NCI-H1930 (cell line): Measurements from ENCODE around the gene CROCC2.

Experiments used
- DNase-seq, 2 experiments: peaks; one replicate each; lab custom pipeline; 2025; lab: John Stamatoyannopoulos, UW

Gene CROCC2

DNA sequence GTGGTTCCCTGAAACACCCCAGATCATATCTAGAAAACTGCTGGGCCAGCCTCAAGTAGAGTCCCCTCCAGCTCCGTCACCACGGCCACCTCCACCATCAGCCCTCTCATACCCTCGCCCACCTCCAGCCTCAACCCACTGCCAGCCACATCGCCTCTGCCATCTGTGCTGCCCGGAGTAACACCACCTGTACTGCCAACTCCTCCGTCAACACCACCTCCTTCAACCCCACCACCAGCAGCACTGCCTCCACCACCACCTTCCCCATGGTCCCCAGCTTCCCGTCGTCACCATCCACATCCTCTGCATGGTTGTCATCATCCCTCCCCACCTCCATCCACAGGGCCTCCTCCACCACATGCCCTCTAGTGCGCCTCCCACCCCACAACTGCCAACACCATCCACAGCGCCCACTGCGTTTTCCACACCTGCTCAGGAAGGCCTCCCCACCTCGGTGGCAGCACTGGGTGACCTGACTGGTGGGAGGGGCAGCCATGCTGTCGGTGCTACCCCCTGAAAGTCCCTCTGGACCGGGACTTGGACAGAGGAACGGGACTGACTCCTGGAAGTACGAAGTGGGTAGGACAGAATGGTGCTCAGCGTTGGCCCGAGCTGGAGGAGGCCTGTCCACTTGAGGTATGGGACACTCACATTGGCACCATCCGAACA lies 93.9 kb downstream of the CROCC2 start:
- DNase-seq: no peak

- no peak for DNase-seq
Observed at GRCh38 chr2:241000831-241001321, 94.7 kb downstream of the CROCC2 start.

GRCh38 chr2:241001413-241002274 lies 95.5 kb downstream of the CROCC2 start:
- no peak for DNase-seq

DNA sequence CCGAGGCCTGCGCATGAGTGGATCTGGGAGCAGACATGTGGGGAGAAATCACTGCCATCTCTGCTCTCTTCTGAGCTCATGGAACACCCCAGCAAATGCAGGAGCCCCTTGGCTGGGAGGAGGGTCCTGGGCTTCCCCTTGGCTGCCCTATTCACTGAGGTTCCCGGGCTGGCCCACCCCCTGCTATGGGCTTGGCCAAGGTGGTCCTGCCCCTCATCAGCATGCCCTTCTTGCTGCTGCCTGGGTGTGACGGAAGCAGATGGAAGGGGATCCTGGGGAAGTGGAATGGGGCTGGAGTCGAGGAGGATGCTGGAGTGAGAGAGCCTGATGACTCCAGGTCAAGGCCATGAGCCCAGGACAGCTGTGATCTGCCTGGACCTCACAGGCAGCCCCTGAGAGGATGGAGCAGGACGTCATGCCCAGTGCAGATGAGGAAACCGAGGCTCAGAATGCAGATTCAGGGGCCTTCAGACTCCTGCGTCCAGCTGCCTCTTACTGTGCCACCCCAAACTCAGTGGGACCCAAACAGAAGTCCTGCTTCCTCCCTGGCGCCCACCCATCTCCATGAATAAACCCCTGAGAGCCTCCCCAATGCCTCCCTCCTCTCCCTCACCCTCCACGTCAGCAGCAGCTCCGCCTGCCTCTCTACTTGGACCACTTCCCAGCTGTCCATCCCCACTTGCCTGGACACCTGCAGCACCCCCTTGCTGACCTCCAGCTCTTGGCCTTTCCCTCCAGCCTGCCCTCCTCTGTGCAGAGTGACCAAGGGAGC lies 96.3 kb downstream of the CROCC2 start:
- no peak for DNase-seq

- DNase-seq: no peak
Observed at GRCh38 chr2:241003047-241003360, 96.9 kb downstream of the CROCC2 start.

GRCh38 chr2:241003369-241003768 lies 97.2 kb downstream of the CROCC2 start:
- DNase-seq: no peak

- DNase-seq: no peak
Observed at GRCh38 chr2:241003830-241004564, 97.9 kb downstream of the CROCC2 start.

- no peak for DNase-seq
Observed at GRCh38 chr2:241005569-241005968, 99.4 kb downstream of the CROCC2 start.

GRCh38 chr2:241006412-241006811 lies 100.3 kb downstream of the CROCC2 start:
- DNase-seq: no peak

- no peak for DNase-seq
Observed at GRCh38 chr2:241007111-241007510, 101.0 kb downstream of the CROCC2 start.

GRCh38 chr2:241007880-241008710 lies 102.0 kb downstream of the CROCC2 start:
- no peak for DNase-seq

- no peak for DNase-seq
Observed at GRCh38 chr2:241008711-241009121, 102.6 kb downstream of the CROCC2 start.

DNA sequence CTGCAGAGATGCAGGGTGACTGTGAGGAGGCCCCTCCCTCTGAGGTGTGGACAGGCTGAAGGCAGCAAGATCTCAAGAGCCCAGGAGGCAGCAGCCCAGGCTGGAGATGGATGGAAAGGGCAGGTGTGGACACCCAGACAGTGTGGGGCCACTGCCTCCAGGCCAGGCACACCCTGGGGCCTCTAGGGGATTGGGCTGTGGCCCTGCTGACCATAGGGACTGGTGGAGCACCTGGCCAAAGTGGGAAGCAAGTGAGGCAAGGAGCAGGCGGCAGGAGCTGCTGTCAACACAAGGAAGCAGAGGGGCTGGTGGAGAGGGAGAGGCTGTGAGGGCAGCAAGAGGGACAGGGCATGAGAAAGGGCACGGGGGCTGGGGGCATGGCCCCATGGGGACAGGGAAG lies 103.1 kb downstream of the CROCC2 start:
- DNase-seq: no peak

DNA sequence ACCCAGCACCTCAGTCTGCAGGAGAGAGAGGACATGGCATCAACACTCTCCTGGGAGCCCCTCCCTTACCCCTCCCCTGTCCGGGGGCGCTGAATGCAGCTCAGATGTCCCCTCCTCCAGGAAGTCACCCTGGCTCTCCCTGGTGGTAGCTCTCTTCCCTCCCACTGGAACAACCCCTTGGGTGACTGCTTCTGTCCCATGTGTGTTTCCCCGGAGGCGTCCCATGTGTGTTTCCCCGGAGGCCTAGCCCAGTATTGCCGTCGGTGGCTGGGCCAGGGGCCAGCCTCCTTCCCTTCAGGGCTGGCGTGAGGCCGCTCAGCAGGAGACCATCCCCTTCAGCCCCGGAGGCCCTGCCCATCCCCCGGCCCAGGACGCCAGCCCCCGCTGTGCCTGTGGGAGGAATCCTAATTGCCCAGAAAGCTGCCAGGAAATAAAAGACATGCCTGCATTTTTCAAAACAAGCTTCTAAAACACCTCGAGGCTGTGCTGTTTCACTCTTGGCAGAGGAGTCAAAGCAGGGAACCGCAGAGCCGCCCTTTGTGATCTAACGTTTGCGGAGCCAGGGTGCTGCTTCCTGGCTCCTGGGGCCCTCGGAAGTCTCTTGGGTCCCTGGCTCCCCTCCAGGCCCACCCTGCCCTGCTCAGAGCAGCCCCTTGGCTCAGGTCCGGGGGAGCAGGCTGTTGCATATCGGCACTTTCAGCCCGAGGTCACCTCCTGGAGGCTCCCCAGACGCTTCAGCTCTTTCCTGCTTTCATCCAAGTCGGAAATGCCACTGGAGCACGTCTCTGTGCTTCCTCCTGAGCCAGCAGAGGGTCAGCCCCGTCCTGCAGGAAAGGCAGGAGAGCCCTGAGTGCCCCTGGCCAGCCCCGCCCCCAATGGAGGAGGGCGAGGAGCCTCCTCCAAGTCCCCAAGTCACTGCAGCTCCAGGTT lies 103.7 kb downstream of the CROCC2 start:
- DNase-seq: no peak

- DNase-seq: no peak
Observed at GRCh38 chr2:241010531-241011295, 104.6 kb downstream of the CROCC2 start.

- no peak for DNase-seq
Observed at GRCh38 chr2:241011296-241011600, 105.1 kb downstream of the CROCC2 start.

DNA sequence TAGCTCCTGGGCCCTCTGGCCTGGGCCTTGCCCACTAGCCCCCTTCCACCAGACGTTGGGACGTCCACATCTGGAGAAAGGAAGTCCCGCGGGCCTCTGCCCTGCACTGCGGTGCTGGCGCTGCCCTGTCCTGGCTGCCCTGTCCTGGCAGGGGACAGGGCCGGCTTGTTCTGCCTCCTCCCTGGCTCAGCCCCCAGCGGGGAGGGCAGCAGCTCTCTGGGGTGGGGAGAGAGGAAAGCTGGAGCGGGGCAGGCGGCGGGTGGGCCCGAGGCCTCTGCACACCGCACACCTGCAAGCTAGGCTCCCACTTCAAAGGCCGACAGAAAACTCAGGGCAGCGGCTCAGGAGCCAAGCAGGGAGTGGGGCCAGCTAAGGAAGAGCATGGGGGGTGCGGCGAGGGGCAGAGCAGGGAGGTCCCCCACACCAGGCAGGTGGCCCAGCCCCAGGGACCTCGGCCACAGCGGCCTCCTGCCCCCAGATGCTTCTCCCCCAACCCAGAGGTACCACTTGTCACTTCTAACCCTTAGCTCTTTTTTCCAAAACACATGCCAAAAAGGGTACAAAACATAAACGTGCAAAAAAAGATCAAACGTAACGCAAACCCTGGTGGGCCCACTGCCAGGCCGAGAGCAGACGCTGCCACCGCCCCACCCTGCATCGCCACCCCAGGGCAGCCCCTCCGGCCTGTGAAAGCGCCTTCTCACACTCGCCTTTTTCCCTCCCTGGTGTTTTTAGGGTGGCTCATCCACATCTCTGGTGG lies 105.8 kb downstream of the CROCC2 start:
- no peak for DNase-seq

DNA sequence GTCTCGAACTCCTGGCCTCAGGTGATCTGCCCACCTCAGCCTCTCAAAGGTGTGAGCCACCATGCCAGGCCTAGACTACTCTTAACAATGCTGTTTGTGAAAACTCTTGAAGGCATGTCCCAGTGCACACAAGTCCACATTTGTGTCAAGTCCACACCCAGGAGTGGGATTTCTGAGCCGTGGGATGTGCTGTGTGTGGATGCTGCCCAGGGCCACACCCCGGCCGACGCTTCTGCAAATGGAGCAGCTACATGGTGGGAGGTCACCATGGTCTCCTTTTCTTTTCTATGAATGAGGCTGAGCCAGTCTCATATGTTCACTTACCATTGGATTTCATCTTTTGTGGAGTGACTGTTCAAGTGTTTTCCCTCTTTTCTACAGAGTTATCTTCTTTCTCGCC lies 108.1 kb downstream of the CROCC2 start:
- no peak for DNase-seq

DNA sequence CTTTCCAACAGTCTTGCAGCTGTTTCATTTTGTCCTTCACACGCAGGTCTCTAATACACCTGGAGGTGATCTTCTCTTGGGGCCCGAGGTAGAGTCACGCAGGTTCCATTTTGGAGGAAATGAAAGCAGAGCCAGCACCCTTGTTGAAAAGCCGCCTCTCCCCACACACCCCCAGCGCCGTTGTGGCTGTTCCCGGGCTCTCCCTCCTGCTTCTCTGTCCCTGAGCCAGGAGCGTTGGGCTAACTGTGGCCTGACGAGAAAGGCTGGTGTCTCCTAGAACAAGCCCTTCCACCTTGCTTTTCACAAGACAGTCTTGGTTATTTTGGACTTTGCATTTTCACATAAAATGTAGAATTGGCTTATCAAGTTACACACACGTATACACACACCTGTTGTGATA lies 108.6 kb downstream of the CROCC2 start:
- no peak for DNase-seq
